T1000 (cell line): ENCODE data around the gene NSD1.

Experiments used
- DNase-seq: peaks from one replicate; lab custom pipeline; 2025; ENCODE audit warnings: mixed read lengths; lab: John Stamatoyannopoulos, UW

The NSD1 gene

GRCh38 chr5:177133096-177133852 is at the start of gene NSD1:
NSD1 (plus strand) TSS chr5:177133773; CDS start chr5:177135104, 1,331 bp downstream.
- no peak for DNase-seq

- DNase-seq = no peak
Measured at GRCh38 chr5:177084175-177084574, 49.4 kb upstream of the NSD1 start.

GRCh38 chr5:177085985-177086653 is 47.5 kb upstream of the NSD1 start:
- no peak for DNase-seq

- peak; percentile 42 for DNase-seq
Measured at GRCh38 chr5:177086654-177087397, 46.7 kb upstream of the NSD1 start, which contains the start of gene FGFR4. FGFR4 (plus strand) TSS chr5:177086915; CDS start chr5:177089603, 2,688 bp downstream.

- no peak for DNase-seq
Measured at GRCh38 chr5:177087398-177088005, 46.1 kb upstream of the NSD1 start.

- DNase-seq = no peak
Measured at GRCh38 chr5:177089127-177089526, 44.4 kb upstream of the NSD1 start.

GRCh38 chr5:177089825-177090641 is 43.5 kb upstream of the NSD1 start:
- no peak for DNase-seq

GRCh38 chr5:177090813-177091212 is 42.8 kb upstream of the NSD1 start:
- no peak for DNase-seq

GRCh38 chr5:177091232-177091631 is 42.3 kb upstream of the NSD1 start:
- no peak for DNase-seq

GRCh38 chr5:177092178-177093081 is 41.1 kb upstream of the NSD1 start:
- no peak for DNase-seq

GRCh38 chr5:177093082-177093712 is 40.4 kb upstream of the NSD1 start:
- no peak for DNase-seq

GRCh38 chr5:177093803-177094202 is 39.8 kb upstream of the NSD1 start:
- DNase-seq = no peak

- DNase-seq = no peak
Measured at GRCh38 chr5:177094224-177095087, 39.1 kb upstream of the NSD1 start.

GRCh38 chr5:177095088-177095669 is 38.4 kb upstream of the NSD1 start:
- no peak for DNase-seq

- no peak for DNase-seq
Measured at GRCh38 chr5:177096162-177097015, 37.2 kb upstream of the NSD1 start.

- no peak for DNase-seq
Measured at GRCh38 chr5:177097016-177097985, 36.3 kb upstream of the NSD1 start.
